Keratinocyte (primary cell): Measurements from ENCODE around the gene GM2A. TPM values are rescaled to one million over a fixed set of nuclear protein-coding genes. Genes with fewer than 3 reads are reported as not detected.

Experiments
- DNase-seq: peaks from one replicate; pipeline ENCODE4 v3.0.0-alpha.2; 2011; ENCODE audit warnings: low read depth, missing footprints, low spot score
- FAIRE-seq: peaks from 2 replicates; lab custom pipeline; 2011; peaks lifted over from hg19 to GRCh38; lab: Jason Lieb, UNC
- H2AFZ ChIP-seq: 2 replicates; pipeline ENCODE4 v1.6.0; 2012; ENCODE audit warnings: low read length, control low read depth, inconsistent platforms; ENCODE audit not compliant: control insufficient read depth
- H3K27ac ChIP-seq: 2 replicates; pipeline ENCODE4 v1.5.1; 2011; ENCODE audit warnings: low read length; ENCODE audit not compliant: control insufficient read depth, insufficient read depth
- H3K27me3 ChIP-seq: 3 replicates; pipeline ENCODE4 v1.6.0; 2011; ENCODE audit warnings: low read length; ENCODE audit not compliant: control insufficient read depth, insufficient read depth; ENCODE audit errors: extremely low read depth
- H3K36me3 ChIP-seq, 2 experiments: 2 replicates in 1 of 2; 3 replicates in 1 of 2; pipeline ENCODE4 v1.5.1; 2011; ENCODE audit warnings: low read length in 2 of 2, mild to moderate bottlenecking in 1 of 2; ENCODE audit not compliant: control insufficient read depth in 2 of 2, insufficient read depth in 2 of 2; ENCODE audit errors: extremely low read depth in 1 of 2
- H3K4me1 ChIP-seq: 3 replicates; pipeline ENCODE4 v1.5.1; 2011; ENCODE audit warnings: low read length; ENCODE audit not compliant: control insufficient read depth, insufficient read depth; ENCODE audit errors: extremely low read depth
- H3K4me2 ChIP-seq: 3 replicates; pipeline ENCODE4 v1.6.0; 2011; ENCODE audit warnings: low read depth, low read length; ENCODE audit not compliant: control insufficient read depth, insufficient read depth; ENCODE audit errors: extremely low read depth
- H3K4me3 ChIP-seq, 3 experiments: fragments of 200-600 bp in 1 of 3; sonication (generic) in 1 of 3; 2 replicates in 2 of 3; 3 replicates in 1 of 3; pipeline ENCODE4 v1.5.1; 2011 to 2016; ENCODE audit warnings: low read length in 3 of 3, mild to moderate bottlenecking in 3 of 3, control low read depth in 2 of 3, inconsistent platforms in 1 of 3, low read depth in 1 of 3, mixed read lengths in 1 of 3, mixed run types in 1 of 3, moderate library complexity in 1 of 3; ENCODE audit not compliant: control insufficient read depth in 2 of 3, insufficient read depth in 2 of 3; ENCODE audit errors: extremely low read depth in 1 of 3
- H3K79me2 ChIP-seq: 2 replicates; pipeline ENCODE4 v1.6.0; 2012; ENCODE audit warnings: low read length; ENCODE audit not compliant: control insufficient read depth, insufficient read depth
- H3K9ac ChIP-seq: 3 replicates; pipeline ENCODE4 v1.6.0; 2011; ENCODE audit warnings: low read length; ENCODE audit not compliant: control insufficient read depth, insufficient read depth; ENCODE audit errors: extremely low read depth
- H3K9me1 ChIP-seq: 3 replicates; pipeline ENCODE4 v1.6.0; 2011; ENCODE audit warnings: low read length; ENCODE audit not compliant: control insufficient read depth, insufficient read depth; ENCODE audit errors: extremely low read depth
- H3K9me3 ChIP-seq: 2 replicates; pipeline ENCODE4 v1.5.1; 2012; ENCODE audit warnings: low read depth, low read length; ENCODE audit not compliant: control insufficient read depth
- H4K20me1 ChIP-seq: 3 replicates; pipeline ENCODE4 v1.6.0; 2011; ENCODE audit warnings: low read length; ENCODE audit not compliant: control insufficient read depth, insufficient read depth; ENCODE audit errors: extremely low read depth
- CTCF ChIP-seq, 3 experiments: IDR thresholded peaks in 1 of 3; conservative IDR thresholded peaks in 1 of 3; optimal IDR thresholded peaks in 1 of 3; 2 replicates in 2 of 3; 3 replicates in 1 of 3; pipeline versions ENCODE3 to v1.5.1; 2011; ENCODE audit warnings: low read length in 3 of 3, mild to moderate bottlenecking in 3 of 3, moderate library complexity in 2 of 3, control low read depth in 1 of 3, inconsistent platforms in 1 of 3; ENCODE audit not compliant: insufficient read depth in 2 of 3; ENCODE audit errors: extremely low read depth in 1 of 3
- EZH2 ChIP-seq: IDR thresholded peaks from one replicate; pipeline ENCODE4 v1.6.1; 2012; ENCODE audit warnings: inconsistent platforms, mild to moderate bottlenecking, low read length, moderate library complexity
- dilution Hi-C: fragments of 300-500 bp; cut with MboI; formaldehyde crosslinking; loops from one replicate; pipeline ENCODE4 v1.7.0; 2020; ENCODE audit warnings: low sequenced_read_pairs; ENCODE audit not compliant: extremely low pct_ligation_motif_present
- polyA plus RNA-seq, 5 experiments: library from polyadenylated mRNA; depleted of rRNA in 3 of 5; stranded (reverse) in 3 of 5; stranded (forward) in 1 of 5; unstranded in 1 of 5; fragments of >200 nt; gene quantifications; 1 replicate in 1 of 5; 2 replicates in 3 of 5; 3 replicates in 1 of 5; pipeline versions ENCODE4 v1.2.1 to v1.2.3, GENCODE V29; 2011 to 2012; ENCODE audit warnings: missing spikeins in 2 of 5, low read depth in 1 of 5, low replicate concordance in 1 of 5

GM2A gene
- polyA plus RNA-seq, 1 donor (not counting 4 experiments of a cell fraction or from before 2014, with no cell fraction given): 117 TPM

- Histone ChIP-seq H3K36me3 (no peaks in the 10 kb centered on the region), H3K9me1 (no peaks in the 10 kb centered on the region), H4K20me1 (no peaks in the 10 kb centered on the region), H3K27me3 (no peaks in the 10 kb centered on the region), H3K4me1 (peaks cover 9% of the 10 kb centered on the region), H3K27ac (no peak overlapping the region), H3K4me3 (no peak overlapping the region), H3K9me3 (no peaks in the 10 kb centered on the region), H3K79me2 (peaks cover 25% of the 10 kb centered on the region), H3K9ac (no peak overlapping the region), H3K4me2 (no peak overlapping the region), H2AFZ (no peak overlapping the region)
- FAIRE-seq: no peak
- TF ChIP-seq CTCF (optimal IDR thresholded peaks at IDR 0.05 in 1 of 3, IDR thresholded peaks at IDR 0.05 in 1 of 3, conservative IDR thresholded peaks at IDR 0.05 in 1 of 3; ENCODE audit: extremely low read depth in 1 of 3, insufficient read depth in 2 of 3, low read length in 3 of 3) (no peak), EZH2 (no peak)
- dilution Hi-C loops: no loop called here
- no peak for DNase-seq
Observed at GRCh38 chr5:151250346-151251000, 2.5 kb upstream of the GM2A start.

- no peaks in the 10 kb centered on the region for H3K36me3 ChIP-seq
- H3K27ac ChIP-seq: no peak overlapping the region
- H3K4me1 ChIP-seq: peaks cover 15% of the 10 kb centered on the region
- H4K20me1 ChIP-seq: no peaks in the 10 kb centered on the region
- H3K27me3 ChIP-seq: no peaks in the 10 kb centered on the region
- no peak for TF ChIP-seq CTCF (optimal IDR thresholded peaks at IDR 0.05 in 1 of 3, IDR thresholded peaks at IDR 0.05 in 1 of 3, conservative IDR thresholded peaks at IDR 0.05 in 1 of 3; ENCODE audit: extremely low read depth in 1 of 3, insufficient read depth in 2 of 3, low read length in 3 of 3)
- TF ChIP-seq EZH2: no peak
- dilution Hi-C loops: no loop called here
- peaks cover 31% of the 10 kb centered on the region for H3K79me2 ChIP-seq
- no peak for DNase-seq
- H3K9ac ChIP-seq: no peak overlapping the region
- H3K4me3 ChIP-seq: no peak overlapping the region
- H3K4me2 ChIP-seq: no peak overlapping the region
- no peak for FAIRE-seq
- no peaks in the 10 kb centered on the region for H3K9me3 ChIP-seq
- H3K9me1 ChIP-seq: no peaks in the 10 kb centered on the region
- H2AFZ ChIP-seq: no peak overlapping the region
Observed at GRCh38 chr5:151251001-151251551, 1.9 kb upstream of the GM2A start.
